Upper lobe of left lung (tissue), 4 donors: ENCODE measurements around the gene GP5.

ENCODE experiments used
- CTCF ChIP-seq, 6 experiments: fragments of 450-650 bp in 4 of 6; fragments of 200-600 bp in 2 of 6; sonication (generic) in 2 of 6; IDR thresholded peaks; one replicate each; pipeline ENCODE4 v1.5.1; 2016 to 2019; ENCODE audit warnings: antibody characterized with exemption in 6 of 6
- POLR2AphosphoS5 ChIP-seq, 2 donors: sonication (generic); formaldehyde crosslinking; IDR thresholded peaks; one replicate each; pipeline ENCODE4 v1.5.1; 2017; ENCODE audit warnings: antibody characterized with exemption in 2 of 2

GRCh38 chr3:194386066-194386465, 13.0 kb downstream of the GP5 start:
- TF ChIP-seq POLR2AphosphoS5 (IDR thresholded peaks at IDR 0.05) (no peak), CTCF (IDR thresholded peaks at IDR 0.05) (no peak)
